Panc1 (cell line): Measurements from ENCODE around the gene MYO19.

ENCODE experiments used
- SIN3A ChIP-seq: IDR thresholded peaks from 2 replicates; pipeline ENCODE4 v1.6.1; 2012; ENCODE audit warnings: low read depth, mild to moderate bottlenecking, low read length, moderate library complexity, borderline replicate concordance; ENCODE audit not compliant: insufficient read depth
- TF ChIP-seq, protein P1 (sequence below): fragments of 450-650 bp; IDR thresholded peaks from 2 replicates; pipeline ENCODE4 v1.5.1; 2017; ENCODE audit warnings: mild to moderate bottlenecking

DNA sequence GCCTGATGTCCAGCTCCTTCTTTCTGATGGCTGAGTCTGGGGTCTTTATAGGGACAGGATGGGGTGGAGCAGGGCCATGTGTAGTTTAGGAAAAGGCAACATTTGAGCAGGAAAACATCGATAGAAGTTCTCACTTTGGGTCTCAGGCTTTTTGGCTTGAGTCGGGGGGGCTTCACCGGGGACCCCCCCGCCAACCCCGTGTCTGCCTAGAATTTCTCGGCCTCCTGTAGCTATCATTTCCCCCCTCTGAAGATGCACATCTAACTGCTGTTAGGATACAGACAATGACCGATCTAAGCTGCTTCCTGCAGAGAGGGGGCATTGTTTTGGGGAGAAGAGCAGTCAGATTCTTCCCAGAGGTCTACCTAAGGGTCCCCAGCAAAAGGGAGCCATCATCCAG is 64.9 kb downstream of the MYO19 start:
- no peak for TF ChIP-seq SIN3A
- TF ChIP-seq, protein P1, sequence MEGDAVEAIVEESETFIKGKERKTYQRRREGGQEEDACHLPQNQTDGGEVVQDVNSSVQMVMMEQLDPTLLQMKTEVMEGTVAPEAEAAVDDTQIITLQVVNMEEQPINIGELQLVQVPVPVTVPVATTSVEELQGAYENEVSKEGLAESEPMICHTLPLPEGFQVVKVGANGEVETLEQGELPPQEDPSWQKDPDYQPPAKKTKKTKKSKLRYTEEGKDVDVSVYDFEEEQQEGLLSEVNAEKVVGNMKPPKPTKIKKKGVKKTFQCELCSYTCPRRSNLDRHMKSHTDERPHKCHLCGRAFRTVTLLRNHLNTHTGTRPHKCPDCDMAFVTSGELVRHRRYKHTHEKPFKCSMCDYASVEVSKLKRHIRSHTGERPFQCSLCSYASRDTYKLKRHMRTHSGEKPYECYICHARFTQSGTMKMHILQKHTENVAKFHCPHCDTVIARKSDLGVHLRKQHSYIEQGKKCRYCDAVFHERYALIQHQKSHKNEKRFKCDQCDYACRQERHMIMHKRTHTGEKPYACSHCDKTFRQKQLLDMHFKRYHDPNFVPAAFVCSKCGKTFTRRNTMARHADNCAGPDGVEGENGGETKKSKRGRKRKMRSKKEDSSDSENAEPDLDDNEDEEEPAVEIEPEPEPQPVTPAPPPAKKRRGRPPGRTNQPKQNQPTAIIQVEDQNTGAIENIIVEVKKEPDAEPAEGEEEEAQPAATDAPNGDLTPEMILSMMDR: no peak
